ENCODE measurements around the gene VAT1.
A peak's percentile ranks its signal among the peaks of the same experiment; 100 is the strongest.

DNA sequence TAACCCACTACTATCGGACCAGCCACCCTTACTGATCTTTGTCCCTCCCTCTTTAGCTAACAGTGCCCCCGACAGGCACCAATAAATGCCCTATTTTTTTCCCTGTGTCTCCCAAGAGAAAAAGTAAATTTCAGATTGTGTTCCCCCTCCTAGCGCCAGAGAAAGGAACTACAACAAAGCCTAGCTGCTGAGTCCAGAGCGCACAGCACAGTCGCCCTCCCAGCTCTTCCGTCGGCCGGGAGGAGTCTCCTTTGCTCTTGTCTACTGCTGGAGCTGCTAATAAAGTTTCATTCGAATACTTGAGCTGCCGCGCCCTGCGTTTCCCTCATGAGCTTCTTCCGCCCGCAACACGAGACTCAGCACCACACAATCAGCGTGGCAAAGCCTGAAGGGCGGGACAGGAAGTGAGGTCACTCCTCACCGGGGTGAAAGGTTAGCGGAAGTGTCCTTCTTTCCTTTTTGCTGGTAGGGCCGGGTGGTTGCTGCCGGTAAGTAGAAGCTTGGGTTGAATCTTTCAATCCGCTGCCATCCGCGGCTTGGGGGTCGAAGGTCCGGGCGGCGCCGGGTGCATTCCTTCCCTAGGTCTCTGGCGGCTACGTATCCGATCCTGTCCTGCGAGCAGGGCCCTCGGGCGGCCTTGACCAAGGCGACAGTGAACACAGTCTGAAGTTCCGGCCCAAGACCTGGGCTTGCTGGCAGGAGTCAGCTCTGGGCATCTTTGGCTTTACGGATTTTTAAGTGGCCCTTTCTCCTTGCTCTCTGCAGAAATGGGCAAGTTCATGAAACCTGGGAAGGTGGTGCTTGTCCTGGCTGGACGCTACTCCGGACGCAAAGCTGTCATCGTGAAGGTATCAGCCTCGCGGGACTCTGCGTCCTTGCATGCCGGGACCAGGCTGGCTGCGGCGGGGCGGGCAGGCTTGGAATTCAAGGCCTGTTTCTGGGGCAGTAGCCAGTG, 23.9 kb downstream of the VAT1 start, which contains the start of gene RPL27:
- TF ChIP-seq CTCF (IDR thresholded peaks at IDR 0.05; ENCODE audit: poor library complexity, severe bottlenecking) (peak; percentile 93), EZH2 (IDR thresholded peaks at IDR 0.05; ENCODE audit: borderline replicate concordance, insufficient read depth, low read length, poor library complexity, severe bottlenecking) (no peak), EP300 (conservative IDR thresholded peaks at IDR 0.05; ENCODE audit: poor library complexity, severe bottlenecking) (peak; percentile 88), MXI1 (conservative IDR thresholded peaks at IDR 0.05; ENCODE audit: poor library complexity, severe bottlenecking) (peak; percentile 97)

All from neural cell (in vitro differentiated cells).